Measurements from ENCODE around the gene BDNF.

Gene BDNF

GRCh38 chr11:27623945-27624523 is 76.2 kb downstream of the BDNF start:
- no peak for DNase-seq

GRCh38 chr11:27622541-27623300 is 77.5 kb downstream of the BDNF start:
- DNase-seq, result no peak

GRCh38 chr11:27621405-27622161 is 78.7 kb downstream of the BDNF start:
- no peak for DNase-seq

- no peak for DNase-seq
These were observed 80.4 kb downstream of the BDNF start for GRCh38 chr11:27619763-27620335.

- no peak for DNase-seq
These were observed 81.1 kb downstream of the BDNF start for GRCh38 chr11:27619039-27619574.

GRCh38 chr11:27618281-27618915 is 81.9 kb downstream of the BDNF start:
- no peak for DNase-seq

- no peak for DNase-seq
These were observed 83.5 kb downstream of the BDNF start for GRCh38 chr11:27616711-27617110.

- no peak for DNase-seq
These were observed 84.4 kb downstream of the BDNF start for GRCh38 chr11:27615833-27616232.

GRCh38 chr11:27614092-27614491 is 86.2 kb downstream of the BDNF start:
- no peak for DNase-seq

GRCh38 chr11:27612932-27613880 is 87.0 kb downstream of the BDNF start:
- no peak for DNase-seq

- no peak for DNase-seq
These were observed 88.3 kb downstream of the BDNF start for GRCh38 chr11:27611947-27612455.

GRCh38 chr11:27611390-27611789 is 88.9 kb downstream of the BDNF start:
- no peak for DNase-seq

- no peak for DNase-seq
These were observed 89.3 kb downstream of the BDNF start for GRCh38 chr11:27610946-27611345.

GRCh38 chr11:27610280-27610679 is 90.0 kb downstream of the BDNF start:
- no peak for DNase-seq

- DNase-seq, result no peak
These were observed 91.3 kb downstream of the BDNF start for GRCh38 chr11:27608951-27609350.

- DNase-seq, result no peak
These were observed 94.8 kb downstream of the BDNF start for GRCh38 chr11:27605422-27605821.
